Suprapubic skin (tissue), 3 donors: ENCODE results near the gene ARHGAP42.

Experiments
- CTCF ChIP-seq, 2 donors: fragments of 200-600 bp in 1 of 2; fragments of 450-650 bp in 1 of 2; sonication (generic) in 1 of 2; IDR thresholded peaks; one replicate each; pipeline ENCODE4 v1.5.1; 2016 to 2019; ENCODE audit warnings: antibody characterized with exemption in 2 of 2, mild to moderate bottlenecking in 1 of 2, moderate library complexity in 1 of 2
- EP300 ChIP-seq: sonication (generic); formaldehyde crosslinking; IDR thresholded peaks from one replicate; pipeline ENCODE4 v1.6.1; 2017; ENCODE audit warnings: antibody characterized with exemption
- POLR2A ChIP-seq, 2 donors: fragments of 450-650 bp; IDR thresholded peaks; one replicate each; pipeline ENCODE4 v1.6.1; 2017; ENCODE audit warnings: antibody characterized with exemption in 2 of 2, mild to moderate bottlenecking in 2 of 2, moderate library complexity in 2 of 2

GRCh38 chr11:100865443-100866065 lies 178.5 kb downstream of the ARHGAP42 start:
- TF ChIP-seq CTCF (IDR thresholded peaks at IDR 0.05) (no peak), POLR2A (IDR thresholded peaks at IDR 0.05) (no peak), EP300 (no peak)
